Naive thymus-derived CD8-positive, alpha-beta T cell (primary cell): ENCODE measurements around the gene DNAJC21. TPM values are rescaled to one million over a fixed set of nuclear protein-coding genes. Genes with fewer than 3 reads are reported as not detected.

Experiments used
- ATAC-seq, 2 donors: fragments of 150-1000 bp; cut with Tn5 transposase in 1 of 2; sonication (Bioruptor Pico), chemical (Tn5 transposase) in 1 of 2; 1 replicate in 1 of 2; 2 replicates in 1 of 2; pipeline ENCODE4 v1.10.0; 2021; ENCODE audit warnings: mild to moderate bottlenecking in 2 of 2, moderate library complexity in 2 of 2
- POLR2A ChIA-PET: fragments of 350-600 bp; sonication (Branson Sonifier 250); formaldehyde crosslinking; loops from one replicate; lab custom pipeline; 2021; ENCODE audit warnings: antibody characterized with exemption; lab: Charles Lee
- DNase-seq, 10 donors: peaks; one replicate each; pipeline versions ENCODE4 v3.0.0 to v3.0.0-alpha.2; 2020 to 2022
- H3K27ac Mint-ChIP-seq, 10 donors: one replicate each; pipeline ENCODE4 v1.8.0; 2020 to 2022; ENCODE audit warnings: mild to moderate bottlenecking in 10 of 10, mixed read lengths in 10 of 10, moderate library complexity in 4 of 10, inconsistent platforms in 1 of 10
- H3K27me3 Mint-ChIP-seq, 5 donors: one replicate each; pipeline ENCODE4 v1.8.0; 2021 to 2022; ENCODE audit warnings: mixed read lengths in 5 of 5
- H3K36me3 Mint-ChIP-seq, 3 donors: one replicate each; pipeline ENCODE4 v1.8.0; 2020 to 2022; ENCODE audit warnings: mixed read lengths in 3 of 3, mild to moderate bottlenecking in 2 of 3, inconsistent platforms in 1 of 3
- H3K4me1 Mint-ChIP-seq, 4 donors: one replicate each; pipeline ENCODE4 v1.8.0; 2021 to 2022; ENCODE audit warnings: mixed read lengths in 4 of 4
- H3K4me3 Mint-ChIP-seq, 10 donors: one replicate each; pipeline ENCODE4 v1.8.0; 2020 to 2022; ENCODE audit warnings: mild to moderate bottlenecking in 10 of 10, mixed read lengths in 10 of 10, moderate library complexity in 6 of 10, inconsistent platforms in 1 of 10
- H3K9me3 Mint-ChIP-seq, 9 donors: one replicate each; pipeline ENCODE4 v1.8.0; 2020 to 2022; ENCODE audit warnings: mixed read lengths in 9 of 9, mild to moderate bottlenecking in 3 of 9, inconsistent platforms in 1 of 9, moderate library complexity in 1 of 9
- polyA plus RNA-seq, 3 donors: library from polyadenylated mRNA; unstranded; fragments of 300-500 nt; fragmentation: Illumina TruSeq; gene quantifications; one replicate each; pipeline ENCODE4 v1.2.3, GENCODE V29; 2021
- total RNA-seq, 8 experiments: library from RNA in 2 of 8; stranded (reverse) in 2 of 8; gene quantifications; one replicate each; pipeline ENCODE4 v1.2.3 and lab custom pipeline; 2021 to 2026

The DNAJC21 gene
- 10 to 100 TPM; 57.9 to 62.6 TPM for total RNA-seq
- polyA plus RNA-seq: 10 to 100 TPM; 14.6 to 27.6 (median 21.8) TPM
- total RNA-seq (lab: John Stamatoyannopoulos, UW): 92.8 to 121 (median 114) reads per million in 6 experiments

- Mint-ChIP-seq H3K36me3 (peaks cover 0 to 34% (median 4%) of the 10 kb centered on the region in 3 donors), H3K9me3 (no peaks in the 10 kb centered on the region), H3K27ac (peak within 1 kb of the TSS; percentile 76 to 98 (median 96)), H3K27me3 (no peaks in the 10 kb centered on the region), H3K4me3 (peak within 1 kb of the TSS; percentile 94 to 98 (median 97)), H3K4me1 (peaks cover 21 to 39% (median 35%) of the 10 kb centered on the region in 4 donors)
- ATAC-seq (peak; percentile 84 to 87), DNase-seq (peak; percentile 92 to 98 (median 97))
- POLR2A ChIA-PET: interaction anchor here (0.6 to 3.6 kb wide), 12 partner anchors 9 to 1947 kb away, joined by 3 to 111 read pairs (median 6); partner anchors contain the start of genes BRIX1, LMBRD2, NADK2 and NIPBL
Measured at GRCh38 chr5:34929134-34929719, at the start of gene DNAJC21. DNAJC21 (plus strand) TSS chr5:34929559; CDS start chr5:34929820, 261 bp downstream.

GRCh38 chr5:34881246-34881645, 48.1 kb upstream of the DNAJC21 start:
- peaks cover 0 to 8% (median 2%) of the 10 kb centered on the region in 5 donors for H3K27me3 Mint-ChIP-seq
- H3K4me3 Mint-ChIP-seq: no peak overlapping the region
- H3K4me1 Mint-ChIP-seq: no peaks in the 10 kb centered on the region
- POLR2A ChIA-PET: no interaction called here
- ATAC-seq: no peak
- H3K36me3 Mint-ChIP-seq: peaks cover 1 to 3% (median 2%) of the 10 kb centered on the region in 3 donors
- no peak for DNase-seq
- H3K27ac Mint-ChIP-seq: no peak overlapping the region
- peaks cover 3 to 13% (median 10%) of the 10 kb centered on the region in 9 donors for H3K9me3 Mint-ChIP-seq

DNA sequence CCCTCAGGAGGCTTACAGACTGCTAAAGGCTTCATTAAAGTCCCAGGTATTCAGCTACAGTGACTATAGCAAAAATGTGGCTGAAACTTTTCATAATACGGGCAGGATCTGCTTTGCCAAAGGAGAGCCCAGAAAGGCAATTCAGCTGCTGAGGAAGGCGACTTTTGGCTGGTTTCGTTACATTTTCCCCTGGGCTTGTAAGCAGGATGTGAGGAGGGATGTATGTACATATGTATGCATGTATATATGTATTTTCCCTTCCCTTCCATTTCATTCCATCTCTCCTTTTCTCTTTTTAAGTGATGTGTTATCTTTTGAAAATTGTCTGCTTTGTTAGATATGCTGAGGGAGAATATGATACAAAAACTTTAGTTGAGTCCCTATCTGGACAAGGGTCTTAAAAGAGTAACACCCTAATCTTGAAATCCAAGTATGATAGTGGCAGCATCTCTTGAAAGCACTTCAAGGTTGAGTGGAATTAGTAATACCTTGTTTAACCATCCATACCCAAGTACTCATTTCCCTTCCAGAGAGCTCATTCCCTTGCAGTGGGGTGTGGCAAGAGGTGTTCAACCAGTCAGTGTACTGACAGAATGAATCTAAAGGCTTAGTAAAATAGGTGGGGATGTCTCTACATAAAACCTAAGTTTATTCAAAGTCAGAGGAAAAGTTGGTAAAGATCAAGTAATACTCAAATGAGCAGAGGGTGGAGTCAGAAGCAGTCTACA, 42.8 kb upstream of the DNAJC21 start:
- Mint-ChIP-seq H3K27me3 (peaks cover 0 to 8% (median 2%) of the 10 kb centered on the region in 5 donors), H3K9me3 (no peaks in the 10 kb centered on the region), H3K36me3 (no peaks in the 10 kb centered on the region), H3K4me1 (no peaks in the 10 kb centered on the region), H3K27ac (no peak overlapping the region), H3K4me3 (no peak overlapping the region)
- POLR2A ChIA-PET: no interaction called here
- ATAC-seq: no peak
- no peak for DNase-seq

- no peaks in the 10 kb centered on the region for H3K4me1 Mint-ChIP-seq
- no peaks in the 10 kb centered on the region for H3K9me3 Mint-ChIP-seq
- no peak overlapping the region for H3K4me3 Mint-ChIP-seq
- no peak overlapping the region for H3K27ac Mint-ChIP-seq
- H3K36me3 Mint-ChIP-seq: no peaks in the 10 kb centered on the region
- POLR2A ChIA-PET: no interaction called here
- H3K27me3 Mint-ChIP-seq: peaks cover 0 to 2% (median 0%) of the 10 kb centered on the region in 5 donors
- DNase-seq (no peak), ATAC-seq (no peak)
Measured at GRCh38 chr5:34889394-34889793, 40.0 kb upstream of the DNAJC21 start.

- Mint-ChIP-seq H3K4me1 (no peaks in the 10 kb centered on the region), H3K4me3 (no peak overlapping the region), H3K27me3 (no peaks in the 10 kb centered on the region), H3K9me3 (no peaks in the 10 kb centered on the region), H3K27ac (no peak overlapping the region), H3K36me3 (peaks cover 0 to 9% (median 0%) of the 10 kb centered on the region in 3 donors)
- no peak for DNase-seq
- ATAC-seq: no peak
- POLR2A ChIA-PET: no interaction called here
Measured at GRCh38 chr5:34891981-34892380, 37.4 kb upstream of the DNAJC21 start.

DNA sequence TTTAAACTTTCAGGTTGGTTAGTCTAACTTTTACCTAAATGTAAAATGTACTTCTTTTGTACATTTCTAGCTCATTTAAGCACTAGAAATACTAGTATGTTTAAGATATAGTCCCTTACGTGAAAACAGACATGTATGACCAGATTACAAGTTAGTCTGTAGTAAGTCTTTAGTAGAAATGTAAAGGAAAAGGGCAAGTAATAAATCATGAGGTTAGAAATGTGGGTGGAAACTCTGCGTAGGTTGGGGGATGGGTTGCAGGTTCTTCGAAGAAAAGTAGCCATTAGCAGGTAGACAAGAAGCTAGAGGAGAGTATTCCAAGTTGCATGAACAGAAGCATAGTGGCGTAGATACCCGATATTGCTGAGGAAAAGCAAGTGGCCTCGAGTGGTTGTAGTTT, 36.9 kb upstream of the DNAJC21 start:
- ATAC-seq: no peak
- Mint-ChIP-seq H3K9me3 (no peaks in the 10 kb centered on the region), H3K27ac (no peak overlapping the region), H3K36me3 (peaks cover 0 to 9% (median 0%) of the 10 kb centered on the region in 3 donors), H3K4me3 (no peak overlapping the region), H3K4me1 (no peaks in the 10 kb centered on the region), H3K27me3 (no peaks in the 10 kb centered on the region)
- no peak for DNase-seq
- POLR2A ChIA-PET: no interaction called here

DNA sequence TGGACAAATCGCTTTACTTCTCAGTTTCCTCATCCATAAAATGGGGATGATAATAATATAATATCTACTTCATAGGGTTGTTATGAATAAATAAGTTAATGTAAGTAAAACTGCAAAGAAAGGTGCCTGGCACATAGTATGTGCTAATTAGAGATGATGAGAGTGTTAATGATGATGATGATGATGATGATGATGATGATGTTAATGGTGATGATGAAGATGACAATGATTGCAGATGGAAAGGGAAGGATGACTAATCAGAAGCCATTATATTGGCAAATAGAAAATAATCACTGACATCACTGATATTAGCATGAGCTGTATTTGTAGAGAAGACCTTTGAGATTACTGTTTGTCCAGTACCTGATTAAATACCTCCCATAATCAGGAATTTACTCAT, 34.6 kb upstream of the DNAJC21 start:
- no peak for DNase-seq
- no peak overlapping the region for H3K4me3 Mint-ChIP-seq
- H3K27ac Mint-ChIP-seq: no peak overlapping the region

GRCh38 chr5:34895641-34896419, 33.5 kb upstream of the DNAJC21 start:
- Mint-ChIP-seq H3K36me3 (peaks cover 0 to 9% (median 0%) of the 10 kb centered on the region in 3 donors), H3K4me1 (no peaks in the 10 kb centered on the region), H3K4me3 (no peak overlapping the region), H3K27me3 (no peaks in the 10 kb centered on the region), H3K27ac (peak overlapping the region in 1 of 10 donors; percentile 2), H3K9me3 (no peaks in the 10 kb centered on the region)
- DNase-seq (no peak), ATAC-seq (no peak)
- POLR2A ChIA-PET: no interaction called here

More for the DNA sequence above, 34.6 kb upstream of the DNAJC21 start:
- POLR2A ChIA-PET: no interaction called here
- Mint-ChIP-seq H3K9me3 (no peaks in the 10 kb centered on the region), H3K27me3 (no peaks in the 10 kb centered on the region), H3K36me3 (peaks cover 0 to 9% (median 0%) of the 10 kb centered on the region in 3 donors), H3K4me1 (no peaks in the 10 kb centered on the region)
- ATAC-seq: no peak

DNA sequence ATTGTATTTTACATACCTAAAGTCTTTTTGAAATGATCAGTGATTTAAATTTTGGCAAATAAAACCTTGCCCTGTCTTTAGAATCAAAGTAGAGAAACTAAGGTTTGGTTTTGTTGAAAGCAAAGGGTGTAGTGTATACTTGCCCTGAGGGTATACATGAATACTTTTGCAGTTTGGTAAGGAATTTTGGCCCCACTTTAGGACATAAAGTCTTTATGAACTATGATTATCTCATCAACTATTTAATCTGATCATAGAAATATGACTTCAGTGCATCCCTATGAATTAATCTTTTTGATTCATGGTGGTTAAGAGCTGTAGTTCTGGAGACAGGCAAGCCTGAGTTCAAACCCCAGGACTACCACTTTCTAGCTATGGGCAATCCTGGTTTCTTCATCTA, 31.7 kb upstream of the DNAJC21 start:
- ATAC-seq (no peak), DNase-seq (no peak)
- POLR2A ChIA-PET: no interaction called here
- no peaks in the 10 kb centered on the region for H3K9me3 Mint-ChIP-seq
- no peaks in the 10 kb centered on the region for H3K27me3 Mint-ChIP-seq
- peaks cover 0 to 12% (median 0%) of the 10 kb centered on the region in 3 donors for H3K36me3 Mint-ChIP-seq
- H3K4me3 Mint-ChIP-seq: no peak overlapping the region
- H3K27ac Mint-ChIP-seq: no peak overlapping the region
- no peaks in the 10 kb centered on the region for H3K4me1 Mint-ChIP-seq

- peaks cover 0 to 15% (median 0%) of the 10 kb centered on the region in 3 donors for H3K36me3 Mint-ChIP-seq
- no peaks in the 10 kb centered on the region for H3K9me3 Mint-ChIP-seq
- no peak overlapping the region for H3K27ac Mint-ChIP-seq
- POLR2A ChIA-PET: no interaction called here
- no peak overlapping the region for H3K4me3 Mint-ChIP-seq
- H3K4me1 Mint-ChIP-seq: no peaks in the 10 kb centered on the region
- ATAC-seq (peak; percentile 65 to 75), DNase-seq (peak; percentile 21 to 74 (median 48))
- no peaks in the 10 kb centered on the region for H3K27me3 Mint-ChIP-seq
Measured at GRCh38 chr5:34898258-34898895, 31.0 kb upstream of the DNAJC21 start.

GRCh38 chr5:34899066-34899465, 30.3 kb upstream of the DNAJC21 start:
- H3K27ac Mint-ChIP-seq: no peak overlapping the region
- DNase-seq: no peak
- ATAC-seq: no peak
- no peaks in the 10 kb centered on the region for H3K9me3 Mint-ChIP-seq
- peaks cover 0 to 18% (median 0%) of the 10 kb centered on the region in 3 donors for H3K36me3 Mint-ChIP-seq
- POLR2A ChIA-PET: no interaction called here
- no peaks in the 10 kb centered on the region for H3K27me3 Mint-ChIP-seq
- H3K4me1 Mint-ChIP-seq: no peaks in the 10 kb centered on the region
- no peak overlapping the region for H3K4me3 Mint-ChIP-seq

DNA sequence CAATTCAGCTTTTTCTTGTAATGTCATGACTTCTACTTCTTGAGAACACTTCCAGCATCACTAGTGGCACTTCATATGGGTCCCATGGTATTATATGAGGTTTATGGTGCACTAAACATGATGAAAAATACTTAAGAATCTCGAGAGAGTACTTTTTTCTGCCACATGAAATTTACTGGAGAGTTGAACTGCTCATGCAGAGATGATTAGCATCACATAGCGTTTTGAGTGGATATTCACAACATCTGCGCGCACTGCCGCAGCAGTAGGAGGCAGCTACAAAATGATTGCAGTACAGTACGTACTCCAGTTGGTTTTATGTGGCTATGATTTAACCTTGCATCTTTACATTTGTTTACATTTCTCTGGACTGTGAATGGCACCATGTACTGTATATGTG, 28.7 kb upstream of the DNAJC21 start:
- peaks cover 0 to 25% (median 0%) of the 10 kb centered on the region in 3 donors for H3K36me3 Mint-ChIP-seq
- POLR2A ChIA-PET: no interaction called here
- no peaks in the 10 kb centered on the region for H3K27me3 Mint-ChIP-seq
- no peak overlapping the region for H3K27ac Mint-ChIP-seq
- DNase-seq (no peak), ATAC-seq (no peak)
- no peaks in the 10 kb centered on the region for H3K4me1 Mint-ChIP-seq
- no peaks in the 10 kb centered on the region for H3K9me3 Mint-ChIP-seq
- H3K4me3 Mint-ChIP-seq: no peak overlapping the region
